Skin epidermis (tissue), 12 donors: ENCODE data around the gene PXMP2.

Experiments used
- H3K27ac ChIP-seq, 21 experiments: fragments of 200-600 bp; sonication (generic) in 11 of 21; one replicate each; pipeline ENCODE4 v1.5.0; 2020; ENCODE audit warnings: mild to moderate bottlenecking in 3 of 21, inconsistent platforms in 2 of 21, moderate library complexity in 2 of 21
- H3K4me3 ChIP-seq, 7 experiments: fragments of 200-600 bp; sonication (generic) in 2 of 7; one replicate each; pipeline ENCODE4 v1.5.0; 2020; ENCODE audit warnings: inconsistent platforms in 2 of 7, mild to moderate bottlenecking in 2 of 7, moderate library complexity in 1 of 7

Gene PXMP2

DNA sequence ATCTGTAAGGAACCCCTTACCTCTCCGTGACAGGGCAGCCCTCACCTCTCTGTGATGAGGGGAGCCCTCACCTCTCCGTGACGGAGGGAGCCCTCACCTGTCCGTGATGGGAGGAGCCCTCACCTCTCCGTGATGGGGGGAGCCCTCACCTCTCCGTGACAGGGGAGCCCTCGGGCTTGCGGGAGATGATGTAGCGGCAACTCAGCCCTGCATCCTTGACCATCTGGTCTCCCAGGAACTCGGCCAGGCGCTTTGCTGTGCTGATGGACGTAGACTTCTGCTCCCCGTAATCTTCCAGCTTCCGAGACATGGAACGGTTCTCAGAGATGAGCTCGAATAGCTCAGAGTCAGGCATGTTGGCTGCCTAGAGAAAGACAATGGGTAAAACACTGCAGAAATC is 28.2 kb upstream of the PXMP2 start:
- no peak overlapping the region for H3K4me3 ChIP-seq
- no peak overlapping the region for H3K27ac ChIP-seq

DNA sequence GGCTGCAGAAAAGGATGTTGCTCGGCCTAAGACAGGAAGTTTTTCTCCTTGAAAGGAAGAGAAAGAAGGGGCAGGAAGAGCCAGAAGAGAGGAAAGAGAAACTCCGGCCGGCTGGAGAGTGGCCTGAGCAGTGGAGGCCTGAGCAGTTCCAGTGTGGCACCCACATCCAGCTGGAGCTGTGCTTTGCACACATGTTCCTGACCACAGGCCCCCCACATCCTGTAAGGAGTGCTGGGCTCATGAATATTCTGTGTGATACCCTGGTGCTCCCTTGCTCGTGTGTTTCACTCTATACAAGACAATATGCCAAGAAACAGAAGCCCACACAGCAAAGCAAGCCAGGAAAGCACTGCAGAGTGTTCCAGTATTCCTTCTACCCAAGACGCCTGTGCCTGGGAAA is 27.3 kb upstream of the PXMP2 start:
- Histone ChIP-seq H3K4me3 (no peak overlapping the region), H3K27ac (no peak overlapping the region)

DNA sequence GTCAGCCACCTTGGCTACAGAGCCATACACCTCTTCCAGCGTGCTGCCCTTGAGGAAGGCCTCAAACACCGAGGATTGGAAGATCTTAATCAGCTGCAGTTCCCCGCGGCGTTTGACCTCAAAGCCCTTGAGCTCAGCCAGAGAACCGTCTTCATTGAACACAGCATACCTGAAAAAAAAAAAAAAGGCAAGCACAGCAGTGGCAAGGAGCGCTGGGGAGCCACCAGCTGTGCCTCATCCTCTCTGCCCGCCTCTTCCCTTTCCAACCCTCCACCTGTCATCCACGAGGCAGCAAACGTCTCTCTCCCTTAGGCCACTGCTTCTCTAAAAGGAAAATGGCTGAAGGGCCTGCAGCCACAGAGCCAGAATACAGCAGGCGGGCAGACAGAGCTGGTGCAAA is 26.4 kb upstream of the PXMP2 start:
- Histone ChIP-seq H3K27ac (no peak overlapping the region), H3K4me3 (no peak overlapping the region)

DNA sequence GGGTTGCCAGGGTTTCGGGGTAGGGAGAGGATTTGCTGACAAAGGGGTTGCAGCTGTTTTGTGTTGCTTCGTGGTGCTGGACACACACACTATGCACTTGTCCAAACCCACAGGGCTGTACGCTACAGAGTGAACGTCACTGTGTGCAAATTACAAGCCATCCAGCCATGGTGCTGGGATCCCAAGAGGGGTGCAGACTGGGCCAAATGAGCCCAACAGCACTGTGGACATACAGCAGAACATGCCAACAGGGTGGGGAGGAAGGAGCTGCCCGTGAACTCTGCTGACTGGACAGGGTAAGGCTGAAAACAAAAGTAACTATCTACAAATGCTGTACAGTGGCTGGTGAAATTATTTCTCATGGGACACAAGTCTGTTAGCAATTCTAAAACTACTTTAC is 25.4 kb upstream of the PXMP2 start:
- no peak overlapping the region for H3K4me3 ChIP-seq
- no peak overlapping the region for H3K27ac ChIP-seq

DNA sequence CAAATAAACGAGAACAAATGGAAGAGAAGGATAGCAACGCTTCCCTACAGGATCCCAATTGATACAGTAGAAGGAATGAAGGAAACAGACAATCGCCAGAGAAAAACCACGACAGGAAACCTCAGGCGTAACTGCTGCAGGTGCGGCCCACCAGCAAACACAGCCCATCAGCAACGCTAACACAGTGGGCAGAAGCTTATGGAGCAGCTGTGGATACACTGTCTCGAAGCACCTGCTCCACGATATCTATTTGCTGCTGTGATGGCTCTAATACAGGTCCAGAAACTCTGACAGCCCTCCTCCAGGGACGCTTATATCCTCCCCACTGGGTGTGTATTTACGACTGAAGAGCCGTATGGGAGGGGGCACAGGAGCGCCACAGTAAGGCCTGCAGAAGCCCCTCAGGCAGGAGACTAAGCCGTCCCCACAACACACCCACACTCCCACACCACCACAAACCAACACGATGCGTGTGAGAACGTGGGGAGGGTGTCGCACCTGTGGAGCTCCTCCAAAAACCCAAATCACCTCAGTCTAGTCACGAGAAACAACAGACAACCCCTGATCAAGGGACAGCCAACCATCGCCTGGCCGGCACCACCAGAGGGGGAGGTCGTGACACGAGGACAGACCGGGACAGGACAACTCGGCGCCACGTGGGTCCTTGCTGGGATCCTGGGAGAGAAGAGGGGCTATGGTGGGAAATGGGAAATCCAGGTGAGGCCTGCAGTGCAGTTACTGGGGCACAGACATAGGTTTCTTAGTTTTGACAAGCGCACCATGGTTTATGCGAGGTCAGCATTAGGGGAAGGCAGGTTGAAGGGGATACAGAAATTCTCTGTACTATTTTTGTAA is 24.3 kb upstream of the PXMP2 start:
- Histone ChIP-seq H3K27ac (no peak overlapping the region), H3K4me3 (no peak overlapping the region)

DNA sequence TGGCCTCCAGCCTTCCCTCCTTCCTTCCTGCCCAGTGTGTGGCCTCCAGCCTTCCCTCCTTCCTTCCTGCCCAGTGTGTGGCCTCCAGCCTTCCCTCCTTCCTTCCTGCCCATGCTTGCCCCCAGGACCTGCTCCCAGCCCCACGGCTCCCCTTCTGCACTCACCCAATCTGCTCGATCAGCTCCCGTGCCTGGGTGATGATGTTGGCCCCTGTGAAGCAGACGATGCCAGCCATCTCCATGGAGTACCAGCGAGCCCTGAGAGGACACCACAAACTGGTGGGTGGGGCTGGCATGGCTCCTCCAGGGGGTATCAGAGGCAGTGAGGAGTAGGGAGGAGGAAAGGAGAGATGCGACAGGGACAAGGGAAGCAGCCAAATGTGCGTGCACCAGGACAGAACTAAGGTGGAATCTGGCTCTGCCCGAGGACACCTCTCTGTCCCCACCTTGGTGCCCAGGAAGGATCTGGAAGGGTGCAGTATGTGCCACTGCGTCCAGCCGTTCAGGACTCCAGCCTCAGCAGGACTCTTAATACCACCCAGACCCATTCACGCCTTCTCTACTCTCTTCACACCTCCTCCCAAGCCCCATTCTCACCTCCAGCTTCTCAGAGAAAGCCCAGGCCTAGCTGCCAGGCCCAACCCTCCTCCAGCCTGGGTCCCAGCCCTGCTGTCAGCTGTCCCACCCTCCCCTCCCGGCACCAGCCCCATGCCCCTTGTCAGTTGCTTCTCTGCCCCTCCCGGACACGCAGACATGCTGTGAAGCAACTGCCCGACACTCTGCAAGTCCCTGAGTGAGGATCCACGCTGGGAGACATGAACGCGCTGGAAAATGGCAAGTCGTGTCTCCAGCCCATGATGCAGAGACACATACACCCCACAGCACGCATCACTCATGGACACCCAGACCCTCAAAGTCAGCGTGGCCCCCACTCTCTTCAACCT is 22.9 kb upstream of the PXMP2 start:
- H3K4me3 ChIP-seq: no peak overlapping the region
- no peak overlapping the region for H3K27ac ChIP-seq

DNA sequence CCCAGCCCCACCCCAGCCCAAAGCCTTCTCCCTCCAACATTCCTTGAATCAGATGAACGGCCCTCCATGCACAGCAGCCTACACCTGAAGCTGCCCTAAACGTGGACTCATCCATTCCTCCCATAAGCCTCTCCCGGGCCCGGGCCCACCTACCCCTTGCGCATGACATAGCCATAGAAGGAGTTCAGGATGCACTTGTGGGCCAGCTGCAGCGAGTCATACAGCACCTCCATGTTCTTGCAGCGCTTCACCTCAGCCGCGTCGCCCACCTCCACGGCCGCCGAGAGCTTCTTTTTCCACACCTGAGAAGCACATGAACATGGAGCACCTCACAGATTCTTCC is 22.3 kb upstream of the PXMP2 start:
- Histone ChIP-seq H3K27ac (no peak overlapping the region), H3K4me3 (no peak overlapping the region)

DNA sequence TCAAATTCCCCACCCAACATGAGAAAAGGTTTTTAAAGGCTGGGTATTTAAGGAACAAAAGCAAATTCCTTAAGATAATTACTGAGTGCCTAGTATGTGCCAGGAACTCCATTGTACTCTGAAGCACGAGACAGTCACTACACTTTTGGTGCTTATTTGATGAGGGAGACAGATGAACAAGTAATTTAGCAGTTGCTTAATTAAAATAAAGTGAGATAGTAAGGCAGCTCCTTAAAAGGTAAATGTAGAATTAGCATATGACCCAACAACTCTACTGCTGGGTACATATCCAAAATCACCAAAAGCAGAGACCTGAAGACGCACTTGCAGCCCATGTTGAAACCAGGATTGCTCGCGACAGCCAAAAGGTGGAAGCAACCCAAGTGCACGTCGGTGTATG is 21.6 kb upstream of the PXMP2 start:
- H3K4me3 ChIP-seq: no peak overlapping the region
- no peak overlapping the region for H3K27ac ChIP-seq

DNA sequence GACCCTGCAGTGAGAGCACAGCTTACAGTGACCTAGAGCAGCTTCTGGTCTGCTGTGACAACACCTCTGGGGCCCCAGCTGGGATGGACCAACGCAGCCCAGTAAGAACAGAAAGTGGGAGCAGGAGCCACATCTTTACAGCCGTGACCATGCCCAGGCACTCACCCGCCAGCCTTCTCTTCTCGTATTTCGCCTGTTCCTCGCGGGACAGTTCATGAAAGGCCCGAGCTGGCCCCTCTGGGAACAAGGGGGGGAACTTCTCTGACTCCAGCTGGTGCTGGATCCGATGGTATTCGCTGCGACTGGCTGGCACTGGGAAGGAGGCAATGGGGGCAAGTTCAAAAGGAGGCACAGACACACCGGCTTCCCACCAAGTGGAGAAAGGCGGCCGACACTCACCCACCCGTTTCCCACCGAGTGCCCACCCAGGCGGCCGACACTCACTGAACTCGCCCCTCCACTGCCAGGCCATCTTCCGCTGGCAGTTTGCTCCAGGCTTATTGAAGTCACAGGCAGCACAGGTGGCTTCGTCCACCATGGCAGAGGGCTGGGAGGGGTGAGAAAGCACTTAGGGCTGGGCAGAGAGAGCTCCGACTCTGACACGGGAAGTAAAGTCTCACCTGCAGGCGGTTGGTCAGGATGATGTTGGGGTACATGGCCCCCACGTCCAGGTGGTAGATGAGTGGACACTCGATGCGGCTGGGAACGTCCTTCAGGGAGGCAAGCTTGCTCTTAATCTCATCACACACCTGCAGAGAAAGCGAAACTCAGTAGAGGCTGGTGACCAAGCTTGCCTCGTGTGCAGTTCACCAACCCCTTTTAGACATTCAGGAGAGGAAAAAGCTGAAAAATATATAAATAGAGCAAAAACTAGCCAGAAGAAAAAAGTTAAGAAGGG is 18.9 kb upstream of the PXMP2 start:
- H3K27ac ChIP-seq: no peak overlapping the region

DNA sequence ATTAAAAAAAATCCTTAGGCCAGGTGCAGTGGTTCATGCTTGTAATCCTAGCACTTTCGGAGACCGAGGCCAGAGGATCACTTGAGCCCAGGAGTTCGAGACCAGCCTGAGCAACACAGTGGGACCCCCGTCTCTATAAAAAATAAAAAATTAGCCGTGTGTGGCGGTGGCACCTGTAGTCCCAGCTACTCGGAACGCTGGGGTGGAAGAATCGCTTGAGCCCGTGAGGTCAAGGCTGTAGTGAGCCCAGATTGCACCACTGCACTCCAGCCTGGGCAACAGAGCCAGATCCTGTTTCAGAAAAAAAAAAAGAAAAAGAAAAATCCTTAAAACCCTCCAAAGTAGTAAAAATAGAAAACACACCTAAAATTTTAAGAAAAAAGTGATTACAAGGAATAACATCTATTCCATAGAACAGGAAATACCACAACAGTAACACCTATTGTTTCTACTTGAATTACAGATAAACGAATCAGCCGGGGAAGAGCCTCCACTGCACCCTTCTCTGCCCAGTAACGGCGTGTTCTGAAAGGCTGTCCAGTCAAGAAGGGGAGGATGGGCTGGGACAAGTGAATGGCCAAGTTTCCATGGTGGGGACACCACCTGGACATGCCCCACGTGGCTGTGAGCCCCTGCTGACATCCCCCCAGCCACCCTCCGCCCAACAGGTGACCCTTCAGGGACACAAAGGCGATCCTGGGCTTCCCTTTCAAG is 18.1 kb upstream of the PXMP2 start:
- Histone ChIP-seq H3K27ac (no peak overlapping the region), H3K4me3 (no peak overlapping the region)

More for the DNA sequence above, 18.9 kb upstream of the PXMP2 start:
- H3K4me3 ChIP-seq: no peak overlapping the region

DNA sequence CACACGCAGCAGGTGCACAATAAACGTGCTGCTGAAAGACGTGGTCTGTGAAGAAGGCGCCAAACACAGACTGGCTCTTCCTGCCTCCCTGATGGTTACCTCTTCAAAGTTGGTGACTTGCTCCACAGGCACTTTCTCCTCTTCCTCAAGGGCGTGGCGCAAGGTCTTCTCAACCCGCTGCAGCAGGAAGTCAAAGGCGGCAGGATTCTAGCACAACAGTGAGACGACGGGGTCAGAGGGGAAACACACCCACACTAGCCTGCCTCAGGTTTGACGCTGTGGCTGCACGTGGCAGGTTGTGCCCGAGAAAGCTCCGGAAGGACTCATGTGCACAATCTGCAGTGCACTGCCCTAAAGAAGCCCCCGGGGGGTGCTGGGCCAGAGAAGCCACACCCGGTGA is 15.3 kb upstream of the PXMP2 start:
- H3K27ac ChIP-seq: no peak overlapping the region
- no peak overlapping the region for H3K4me3 ChIP-seq

DNA sequence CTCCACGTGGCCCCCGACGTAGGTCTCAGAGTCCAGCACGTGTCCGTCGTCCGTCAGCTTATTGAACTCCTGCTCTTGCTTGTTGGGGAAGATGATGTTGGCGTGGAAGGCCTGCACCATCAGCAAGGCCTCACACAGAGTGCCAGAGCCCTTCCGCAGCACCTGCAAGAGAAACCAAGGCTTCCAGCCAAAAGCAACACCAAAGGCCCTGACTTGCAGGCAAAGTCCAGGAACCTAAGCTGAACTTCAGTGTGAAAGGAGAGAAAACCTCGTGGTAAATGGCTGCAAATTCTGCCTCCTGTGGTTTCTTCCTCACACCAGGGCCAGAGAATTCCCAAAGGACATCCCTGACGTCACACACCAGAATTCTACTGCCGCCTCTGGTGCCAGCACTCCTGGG is 14.7 kb upstream of the PXMP2 start:
- Histone ChIP-seq H3K27ac (no peak overlapping the region), H3K4me3 (no peak overlapping the region)

DNA sequence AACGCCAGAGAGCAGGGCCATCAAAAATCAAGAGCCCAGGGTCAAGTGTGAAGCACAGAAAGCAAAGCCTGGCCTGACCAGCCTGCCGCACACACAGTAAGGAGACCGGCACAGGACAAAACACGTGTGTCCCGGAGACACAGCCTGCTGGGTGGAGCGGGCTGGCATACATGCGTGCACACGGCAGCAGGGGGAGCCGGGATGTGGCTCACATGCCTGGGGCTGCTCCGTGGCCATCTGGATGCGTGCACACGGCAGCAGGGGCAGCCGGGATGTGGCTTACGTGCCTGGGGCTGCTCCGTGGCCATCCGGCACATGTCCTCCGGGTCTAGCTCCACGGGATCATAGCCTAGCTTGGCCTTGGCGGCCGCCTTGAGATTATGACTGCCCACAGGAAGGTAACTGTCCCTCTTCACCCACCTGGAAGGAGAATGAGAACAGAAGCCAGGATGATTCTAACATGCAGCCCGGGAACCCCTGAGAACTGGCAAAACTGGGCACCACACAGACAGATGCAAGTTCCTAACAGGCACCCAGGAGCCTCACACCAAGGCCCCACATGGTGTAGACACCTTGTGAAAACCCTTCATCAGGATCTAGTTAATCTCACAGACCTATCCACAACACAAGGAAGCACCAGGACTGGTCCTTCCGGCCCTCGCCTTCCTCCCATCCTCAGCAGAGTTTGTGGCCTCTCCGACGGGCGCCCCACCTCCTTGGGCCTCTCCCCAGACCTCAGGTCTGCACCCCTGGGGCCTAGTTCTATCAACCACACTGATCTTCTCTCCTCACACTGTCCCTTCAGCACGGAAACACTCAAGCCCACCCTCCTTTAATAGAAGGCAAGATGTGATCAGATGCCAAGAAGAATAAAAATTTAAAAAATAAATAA is 13.9 kb upstream of the PXMP2 start:
- H3K27ac ChIP-seq: no peak overlapping the region
- no peak overlapping the region for H3K4me3 ChIP-seq

DNA sequence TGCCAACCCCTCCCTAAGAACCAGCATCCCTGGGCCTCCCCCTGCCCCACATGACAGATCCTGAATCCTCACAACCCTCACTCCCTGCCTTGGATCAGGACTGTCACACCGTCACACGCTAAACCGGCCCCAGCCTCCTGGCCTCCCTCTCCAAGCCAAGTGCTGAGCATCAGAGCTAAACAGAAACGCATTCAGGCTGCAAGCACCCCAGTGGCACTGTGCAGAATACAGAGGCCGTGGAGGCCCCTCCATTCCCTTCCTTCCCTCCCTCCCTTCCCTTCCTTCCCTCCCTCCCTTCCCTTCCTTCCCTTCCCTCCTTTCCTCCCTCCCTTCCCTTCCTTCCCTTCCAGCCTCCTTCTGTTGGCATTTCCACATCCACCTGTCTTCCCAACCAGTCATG is 12.8 kb upstream of the PXMP2 start:
- Histone ChIP-seq H3K4me3 (no peak overlapping the region), H3K27ac (no peak overlapping the region)

DNA sequence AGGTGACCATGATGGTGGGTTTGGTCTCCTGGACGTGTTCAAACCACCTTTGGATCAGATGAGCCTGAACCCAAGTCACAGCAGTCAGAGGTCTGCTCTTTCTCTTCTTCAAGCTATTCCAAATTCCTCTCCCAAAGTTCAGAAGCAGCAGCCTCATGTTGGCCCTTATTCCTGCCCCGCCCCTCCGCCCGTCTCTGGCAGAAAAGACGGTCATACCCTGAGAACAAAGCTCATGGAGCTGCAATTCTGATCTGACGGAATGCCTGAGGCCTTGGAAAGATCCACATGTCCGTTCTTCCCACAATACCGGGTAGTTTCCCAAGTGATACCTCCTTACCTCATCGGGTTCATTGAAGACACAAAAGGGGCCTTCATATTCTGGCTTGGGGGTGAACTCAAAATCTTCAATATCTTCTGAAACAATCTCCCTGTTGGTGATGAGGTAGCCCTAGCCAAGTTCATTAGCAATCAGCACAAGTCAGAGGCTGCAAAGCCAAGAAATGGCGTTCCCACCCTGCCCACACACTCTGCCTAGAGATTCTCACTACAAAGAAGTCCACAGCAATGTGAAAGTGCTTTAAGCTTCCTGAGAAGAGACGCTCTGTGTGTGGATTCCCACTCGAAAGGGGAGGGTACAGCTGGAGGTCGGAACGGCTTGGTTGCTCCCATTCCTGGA is 11.5 kb upstream of the PXMP2 start:
- no peak overlapping the region for H3K4me3 ChIP-seq
- no peak overlapping the region for H3K27ac ChIP-seq

DNA sequence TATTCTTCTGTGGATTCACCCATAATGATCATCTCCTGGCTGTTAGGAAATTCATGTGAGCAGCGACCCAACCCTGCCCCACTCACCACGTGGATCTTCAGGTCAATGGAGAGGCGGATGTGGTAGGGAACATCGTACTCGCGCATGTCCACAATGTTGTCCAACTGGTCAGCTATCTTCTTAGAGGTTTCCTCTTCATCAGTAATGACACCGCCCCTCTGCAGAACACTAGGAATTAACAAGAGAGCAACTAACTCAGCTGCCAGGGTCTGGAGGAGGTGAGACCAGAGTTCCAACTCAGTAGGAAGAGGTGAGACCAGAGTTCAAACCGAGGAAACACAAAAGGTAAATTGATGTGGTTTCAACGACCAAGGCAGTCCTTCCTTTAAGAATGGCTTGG is 9.9 kb upstream of the PXMP2 start:
- no peak overlapping the region for H3K27ac ChIP-seq
- no peak overlapping the region for H3K4me3 ChIP-seq

DNA sequence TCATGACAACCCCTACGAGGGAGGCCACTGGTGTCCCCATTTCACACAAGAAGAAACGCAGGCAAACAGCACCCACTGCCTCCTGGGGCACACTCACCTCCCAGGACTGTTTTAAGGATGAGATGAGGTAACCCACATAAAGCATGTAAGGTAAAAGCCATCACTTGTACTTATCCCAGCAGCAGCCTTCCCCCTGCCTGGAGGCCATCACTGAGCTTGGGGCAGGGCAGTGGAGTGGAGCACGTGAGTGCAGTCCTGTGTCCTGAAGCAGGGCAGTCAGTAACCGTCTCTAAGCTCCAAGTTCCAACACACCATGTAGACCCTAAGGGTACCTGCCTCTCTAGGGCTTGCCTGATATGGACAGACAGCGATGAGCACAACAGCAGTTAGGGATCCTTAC is 2.0 kb upstream of the PXMP2 start:
- Histone ChIP-seq H3K27ac (no peak overlapping the region), H3K4me3 (no peak overlapping the region)

DNA sequence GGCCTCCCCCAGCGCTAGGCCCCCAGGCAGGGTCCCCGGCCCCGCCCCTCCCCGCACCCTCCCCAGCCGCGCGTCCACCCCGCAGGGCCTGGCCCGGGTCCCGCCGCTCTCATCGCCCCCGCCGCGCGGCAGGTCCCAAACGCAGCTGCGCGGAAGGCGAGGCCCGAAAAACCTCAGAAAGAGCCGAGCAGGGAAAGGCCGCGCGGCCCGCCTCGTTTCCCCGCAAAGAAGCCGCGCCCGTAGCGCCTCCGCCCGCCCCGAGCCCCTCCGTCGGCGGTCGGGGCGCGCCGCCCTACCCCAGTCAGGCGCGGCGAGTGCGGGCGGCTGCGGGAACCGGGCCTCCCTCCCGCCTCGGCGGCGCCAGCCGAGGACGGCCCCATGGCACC is 569 bp upstream of the PXMP2 start:
- Histone ChIP-seq H3K4me3 (peak overlapping the region; percentile 63 to 96 (median 88)), H3K27ac (peak overlapping the region in 20 of 21 experiments; percentile 26 to 90 (median 70))
